Suprapubic skin (tissue), 4 donors: ENCODE measurements around the gene RPGRIP1L. TPM values are rescaled to one million over a fixed set of nuclear protein-coding genes. Genes with fewer than 3 reads are reported as not detected.

Source experiments
- total RNA-seq, 4 donors: library from RNA; depleted of rRNA; stranded (reverse); fragments of >200 nt; gene quantifications; one replicate each; pipeline ENCODE4 v1.1.0, GENCODE V29; 2016

RPGRIP1L gene
- total RNA-seq, 4 donors from 2014 or later = 2.4 to 7.2 (median 3.8) TPM

Other genes with a start within 250 kb of the RPGRIP1L start
- gene AKTIP, start 200.7 kb downstream of the RPGRIP1L start, total RNA-seq = 10 to 100 TPM; 30.2 to 55.5 (median 36.6) TPM
- gene FTO, start 297 bp upstream of the RPGRIP1L start, total RNA-seq = 100 to 1,000 TPM in 1 of 4 donors, 10 to 100 TPM in 3; 64.4 to 116 (median 71.3) TPM